Kidney (tissue), 14 donors: ENCODE results near the gene ISL1. TPM values are rescaled to one million over a fixed set of nuclear protein-coding genes. Genes with fewer than 3 reads are reported as not detected.

Experiments
- DNase-seq, 5 donors: peaks; one replicate each; pipeline ENCODE4 v3.0.0-alpha.2; 2013 to 2020
- FAIRE-seq: peaks from 2 replicates; lab custom pipeline; 2012; peaks lifted over from hg19 to GRCh38; lab: Jason Lieb, UNC
- H3K27ac ChIP-seq, 2 donors: one replicate each; pipeline ENCODE4 v1.7.0; 2013; ENCODE audit warnings: low read depth in 2 of 2, low read length in 2 of 2, inconsistent platforms in 1 of 2
- H3K27me3 ChIP-seq: one replicate; pipeline ENCODE4 v1.7.1; 2013; ENCODE audit warnings: low read length, inconsistent platforms; ENCODE audit not compliant: control insufficient read depth, insufficient read depth
- H3K36me3 ChIP-seq, 3 donors: one replicate each; pipeline versions ENCODE4 v1.7.0 to v1.7.1; 2013; ENCODE audit warnings: low read length in 3 of 3, control low read depth in 1 of 3, inconsistent platforms in 1 of 3; ENCODE audit not compliant: insufficient read depth in 3 of 3, control insufficient read depth in 2 of 3
- H3K4me1 ChIP-seq, 3 donors: one replicate each; pipeline versions ENCODE4 v1.7.0 to v1.7.1; 2013; ENCODE audit warnings: low read length in 3 of 3, inconsistent platforms in 1 of 3, low read depth in 1 of 3; ENCODE audit not compliant: control insufficient read depth in 2 of 3, insufficient read depth in 2 of 3
- H3K4me3 ChIP-seq, 3 donors: one replicate each; pipeline versions ENCODE4 v1.7.0 to v1.8.1; 2013; ENCODE audit warnings: low read length in 3 of 3, control low read depth in 1 of 3, inconsistent platforms in 1 of 3
- H3K9ac ChIP-seq, 3 donors: one replicate each; pipeline versions ENCODE4 v1.7.0 to v1.7.1; 2013; ENCODE audit warnings: low read length in 3 of 3, control low read depth in 1 of 3, inconsistent platforms in 1 of 3
- H3K9me3 ChIP-seq, 3 donors: one replicate each; pipeline versions ENCODE4 v1.7.0 to v1.7.1; 2013; ENCODE audit warnings: low read length in 3 of 3, control low read depth in 1 of 3, inconsistent platforms in 1 of 3; ENCODE audit not compliant: control insufficient read depth in 2 of 3, insufficient read depth in 1 of 3
- intact Hi-C: fragments of 100-400 bp; cut with DNase I; formaldehyde crosslinking; loops from one replicate; pipeline ENCODE4 v1.11.1; 2022
- polyA plus RNA-seq: library from polyadenylated mRNA; stranded (reverse); fragments of 350-450 nt; fragmentation: Illumina TruSeq; extraction: RNeasy Lipid Tissue Mini Kit (QIAGEN cat#74804); gene quantifications from one replicate; pipeline ENCODE4 v1.2.3, GENCODE V29; 2014; ENCODE audit warnings: low read depth, low replicate concordance; ENCODE audit not compliant: insufficient read depth
- total RNA-seq: library from RNA; stranded (reverse); fragmentation: NEBNext Ultra II Directional; extraction: Animal tissue kit (Norgen Biotek cat#: 25700); gene quantifications from one replicate; pipeline ENCODE4 v1.2.1, GENCODE V29; 2021
- TF ChIP-seq, protein P1 (sequence below): IDR thresholded peaks from 3 replicates; pipeline ENCODE4 v1.5.1; 2012; ENCODE audit warnings: mild to moderate bottlenecking, moderate library complexity, borderline replicate concordance; ENCODE audit not compliant: insufficient read depth; ENCODE audit errors: extremely low read depth
- donor health status: control.
- donor health status: control.
- donor health status: control.
- donor health status: control.
- donor health status: control.
- donor health status: DM: yes; HTN: yes; CAD: no.
- donor health status: Normal renal cell carcinoma (clear cell type).

The ISL1 gene
- total and polyA plus RNA-seq, 2 donors from 2014 or later = not detected

DNA sequence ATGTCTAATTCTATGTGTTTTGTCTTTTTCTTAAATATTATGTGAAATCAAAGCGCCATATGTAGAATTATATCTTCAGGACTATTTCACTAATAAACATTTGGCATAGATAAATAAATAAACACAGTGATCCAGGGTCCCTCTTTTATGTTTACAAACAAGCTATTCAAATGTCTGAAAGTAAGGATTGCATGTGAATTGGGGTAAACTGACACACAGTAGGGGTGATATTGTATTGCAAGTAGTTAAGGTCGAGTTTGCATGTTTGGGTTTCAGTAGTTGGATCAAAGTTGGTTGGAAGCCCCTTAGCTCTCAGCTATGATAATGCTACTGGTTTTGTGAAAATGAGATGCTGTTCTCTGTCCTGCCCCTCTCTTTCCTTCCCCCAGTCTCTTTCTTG, 11.4 kb downstream of the ISL1 start:
- no peak for DNase-seq
- Histone ChIP-seq H3K4me3 (no peak overlapping the region), H3K27ac (no peak overlapping the region), H3K9ac (no peak overlapping the region), H3K36me3 (no peaks in the 10 kb centered on the region), H3K4me1 (no peaks in the 10 kb centered on the region), H3K9me3 (no peaks in the 10 kb centered on the region), H3K27me3 (peaks cover 78% of the 10 kb centered on the region)
- no peak for FAIRE-seq
- TF ChIP-seq, protein P1, sequence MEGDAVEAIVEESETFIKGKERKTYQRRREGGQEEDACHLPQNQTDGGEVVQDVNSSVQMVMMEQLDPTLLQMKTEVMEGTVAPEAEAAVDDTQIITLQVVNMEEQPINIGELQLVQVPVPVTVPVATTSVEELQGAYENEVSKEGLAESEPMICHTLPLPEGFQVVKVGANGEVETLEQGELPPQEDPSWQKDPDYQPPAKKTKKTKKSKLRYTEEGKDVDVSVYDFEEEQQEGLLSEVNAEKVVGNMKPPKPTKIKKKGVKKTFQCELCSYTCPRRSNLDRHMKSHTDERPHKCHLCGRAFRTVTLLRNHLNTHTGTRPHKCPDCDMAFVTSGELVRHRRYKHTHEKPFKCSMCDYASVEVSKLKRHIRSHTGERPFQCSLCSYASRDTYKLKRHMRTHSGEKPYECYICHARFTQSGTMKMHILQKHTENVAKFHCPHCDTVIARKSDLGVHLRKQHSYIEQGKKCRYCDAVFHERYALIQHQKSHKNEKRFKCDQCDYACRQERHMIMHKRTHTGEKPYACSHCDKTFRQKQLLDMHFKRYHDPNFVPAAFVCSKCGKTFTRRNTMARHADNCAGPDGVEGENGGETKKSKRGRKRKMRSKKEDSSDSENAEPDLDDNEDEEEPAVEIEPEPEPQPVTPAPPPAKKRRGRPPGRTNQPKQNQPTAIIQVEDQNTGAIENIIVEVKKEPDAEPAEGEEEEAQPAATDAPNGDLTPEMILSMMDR = no peak
- intact Hi-C loops = no loop called here

DNA sequence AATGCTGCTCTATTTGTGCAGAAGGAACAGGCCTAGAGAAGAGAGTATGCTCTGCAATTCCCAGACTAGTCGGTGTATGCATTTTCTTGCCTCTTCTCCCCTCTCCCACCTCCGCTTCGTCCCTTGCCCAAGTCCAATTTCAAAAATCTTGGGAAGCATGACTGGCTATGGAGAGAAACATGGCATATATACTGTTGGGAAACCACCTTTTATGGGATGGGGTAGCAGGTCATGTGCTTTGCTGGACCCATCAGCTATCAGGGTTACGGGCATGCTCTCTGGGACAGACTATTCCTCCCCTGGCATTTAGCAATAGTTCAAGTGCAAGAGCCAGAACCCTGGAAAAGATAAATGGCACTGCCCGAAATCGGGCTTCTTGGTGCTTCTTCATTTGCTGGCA, 12.0 kb downstream of the ISL1 start:
- no peaks in the 10 kb centered on the region for H3K36me3 ChIP-seq
- TF ChIP-seq, protein P1 = no peak
- H3K27ac ChIP-seq = no peak overlapping the region
- H3K4me1 ChIP-seq = no peaks in the 10 kb centered on the region
- intact Hi-C loops = no loop called here
- H3K9me3 ChIP-seq = no peaks in the 10 kb centered on the region
- H3K4me3 ChIP-seq = no peak overlapping the region
- no peak overlapping the region for H3K9ac ChIP-seq
- DNase-seq (no peak), FAIRE-seq (no peak)
- peaks cover 79% of the 10 kb centered on the region for H3K27me3 ChIP-seq

DNA sequence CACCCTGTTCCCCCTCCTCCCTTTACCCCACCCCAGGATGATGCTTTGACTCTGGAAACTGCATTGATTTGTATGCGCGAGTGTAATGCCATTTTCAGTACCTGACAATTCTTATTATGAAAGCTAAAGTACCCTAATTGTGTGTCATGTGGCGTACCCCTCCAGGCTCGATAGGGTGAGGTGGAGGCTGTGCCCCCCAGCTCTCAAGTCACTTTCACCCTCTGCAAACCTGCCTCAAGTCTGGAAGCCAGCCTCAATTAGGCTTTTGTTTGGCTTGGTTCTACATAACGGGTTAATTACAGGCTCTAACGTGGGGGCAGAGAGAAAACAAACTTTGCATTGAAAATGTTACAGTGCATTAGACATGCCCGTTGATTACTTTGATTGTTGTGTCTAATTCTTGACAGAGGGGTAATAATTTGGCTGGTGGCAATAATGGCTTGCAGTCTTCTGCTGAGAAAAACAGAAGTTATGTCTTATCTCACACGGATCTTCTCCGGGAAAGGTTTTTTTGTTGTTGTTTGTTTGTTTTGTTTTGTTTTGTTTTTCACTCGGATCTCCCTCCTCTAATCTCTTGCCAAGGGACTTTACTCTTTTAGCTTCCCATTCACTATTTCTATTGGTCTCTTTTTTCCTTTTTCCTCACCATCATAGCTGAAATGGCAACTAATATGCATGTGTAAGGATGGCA, 12.6 kb downstream of the ISL1 start:
- Histone ChIP-seq H3K4me1 (no peaks in the 10 kb centered on the region), H3K9ac (no peak overlapping the region), H3K9me3 (no peaks in the 10 kb centered on the region), H3K4me3 (no peak overlapping the region), H3K27ac (no peak overlapping the region), H3K36me3 (no peaks in the 10 kb centered on the region), H3K27me3 (peaks cover 77% of the 10 kb centered on the region)
- FAIRE-seq (no peak), DNase-seq (no peak)
- intact Hi-C loops = no loop called here
- TF ChIP-seq, protein P1 = no peak

DNA sequence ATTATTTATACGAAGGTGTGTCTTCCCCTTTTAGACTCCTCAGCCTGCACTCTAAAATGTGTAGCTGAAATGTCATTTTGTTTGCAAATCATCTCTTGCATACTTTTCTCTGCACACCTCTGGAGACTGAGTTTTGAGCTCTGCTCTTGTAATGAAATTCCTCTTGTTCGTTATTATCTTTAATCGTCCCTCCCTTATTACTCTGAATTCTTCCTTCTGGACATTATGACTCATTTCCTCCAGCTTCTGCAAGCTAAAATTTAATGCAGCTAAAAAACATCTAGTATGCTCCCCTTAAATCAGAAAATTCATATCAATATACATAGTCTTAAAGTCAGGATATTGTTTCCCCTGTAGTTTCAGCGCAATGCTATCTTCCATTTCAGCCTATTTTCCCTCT, 13.5 kb downstream of the ISL1 start:
- Histone ChIP-seq H3K4me3 (no peak overlapping the region), H3K36me3 (no peaks in the 10 kb centered on the region), H3K4me1 (no peaks in the 10 kb centered on the region), H3K9ac (no peak overlapping the region), H3K27me3 (peaks cover 67% of the 10 kb centered on the region), H3K9me3 (no peaks in the 10 kb centered on the region), H3K27ac (no peak overlapping the region)
- no peak for DNase-seq
- FAIRE-seq = no peak
- TF ChIP-seq, protein P1 = no peak
- intact Hi-C loops = no loop called here
